Mesenchymal stem cell (in vitro differentiated cells and primary cell): ENCODE results near the gene CEACAM18.

Experiments used
- DNase-seq: peaks from one replicate; pipeline ENCODE4 v3.0.0-alpha.2; 2013
- H2AFZ ChIP-seq: one replicate; pipeline ENCODE4 v1.6.1; 2013; ENCODE audit warnings: low read depth, mild to moderate bottlenecking, control low read depth, inconsistent platforms, low read length, moderate library complexity
- H2AK5ac ChIP-seq: 2 replicates; pipeline ENCODE4 v1.6.1; 2013; ENCODE audit warnings: low read length, moderate library complexity, mild to moderate bottlenecking, inconsistent platforms; ENCODE audit not compliant: severe bottlenecking
- H2BK120ac ChIP-seq: one replicate; pipeline ENCODE4 v1.6.1; 2013; ENCODE audit warnings: low read depth, mild to moderate bottlenecking, inconsistent platforms, low read length, moderate library complexity
- H2BK12ac ChIP-seq, 2 experiments: one replicate each; pipeline ENCODE4 v1.6.1; 2013; ENCODE audit warnings: inconsistent platforms in 2 of 2, low read length in 2 of 2, mild to moderate bottlenecking in 2 of 2, moderate library complexity in 2 of 2, control low read depth in 1 of 2
- H2BK15ac ChIP-seq: one replicate; pipeline ENCODE4 v1.6.1; 2013; ENCODE audit warnings: mild to moderate bottlenecking, low read depth, inconsistent platforms; ENCODE audit not compliant: poor library complexity, severe bottlenecking
- H2BK5ac ChIP-seq: 2 replicates; pipeline ENCODE4 v1.6.1; 2013; ENCODE audit warnings: low read depth, mild to moderate bottlenecking, low read length, control low read depth, inconsistent platforms; ENCODE audit not compliant: poor library complexity, severe bottlenecking
- H3K14ac ChIP-seq, 2 experiments: one replicate each; pipeline ENCODE4 v1.6.1; 2013; ENCODE audit warnings: inconsistent platforms in 2 of 2, low read length in 2 of 2, control low read depth in 1 of 2, mild to moderate bottlenecking in 1 of 2, moderate library complexity in 1 of 2
- H3K18ac ChIP-seq, 2 experiments: one replicate each; pipeline ENCODE4 v1.6.1; 2013; ENCODE audit warnings: inconsistent platforms in 2 of 2, low read length in 2 of 2, control low read depth in 1 of 2, low read depth in 1 of 2, mild to moderate bottlenecking in 1 of 2
- H3K23ac ChIP-seq, 2 experiments: one replicate each; pipeline ENCODE4 v1.6.1; 2013; ENCODE audit warnings: inconsistent platforms in 2 of 2, low read length in 2 of 2, mild to moderate bottlenecking in 2 of 2, moderate library complexity in 2 of 2, control low read depth in 1 of 2
- H3K27ac ChIP-seq: 2 replicates; pipeline ENCODE4 v1.5.1; 2013; ENCODE audit warnings: mild to moderate bottlenecking, moderate library complexity, low read length, control low read depth, inconsistent platforms; ENCODE audit not compliant: poor library complexity, severe bottlenecking
- H3K27me3 ChIP-seq, 2 experiments: 2 replicates each; pipeline versions ENCODE4 v1.6.1 to v1.7.0; 2013; ENCODE audit warnings: low read length in 2 of 2, mild to moderate bottlenecking in 2 of 2, moderate library complexity in 2 of 2, control low read depth in 1 of 2, inconsistent platforms in 1 of 2; ENCODE audit not compliant: control insufficient read depth in 1 of 2, insufficient read depth in 1 of 2
- H3K36me3 ChIP-seq, 2 experiments: 2 replicates each; pipeline versions ENCODE4 v1.6.1 to v1.7.0; 2013; ENCODE audit warnings: low read length in 2 of 2, control low read depth in 1 of 2, inconsistent platforms in 1 of 2, low read depth in 1 of 2, mild to moderate bottlenecking in 1 of 2; ENCODE audit not compliant: insufficient read depth in 2 of 2, control insufficient read depth in 1 of 2
- H3K4ac ChIP-seq, 2 experiments: one replicate each; pipeline ENCODE4 v1.6.1; 2013; ENCODE audit warnings: inconsistent platforms in 2 of 2, low read length in 2 of 2, mild to moderate bottlenecking in 2 of 2, moderate library complexity in 2 of 2, control low read depth in 1 of 2, low read depth in 1 of 2
- H3K4me1 ChIP-seq: 2 replicates; pipeline ENCODE4 v1.6.1; 2013; ENCODE audit warnings: low read depth, low read length, control low read depth; ENCODE audit not compliant: control insufficient read depth, insufficient read depth
- H3K4me2 ChIP-seq: 2 replicates; pipeline ENCODE4 v1.6.1; 2013; ENCODE audit warnings: low read length, mild to moderate bottlenecking, inconsistent platforms; ENCODE audit not compliant: poor library complexity, severe bottlenecking
- H3K4me3 ChIP-seq, 2 experiments: 2 replicates each; pipeline versions ENCODE4 v1.5.1 to v1.7.0; 2013; ENCODE audit warnings: low read length in 2 of 2, mild to moderate bottlenecking in 2 of 2, control low read depth in 1 of 2, low read depth in 1 of 2; ENCODE audit not compliant: insufficient read depth in 1 of 2
- H3K79me1 ChIP-seq: replicated peaks from 2 replicates; pipeline ENCODE4 v1.6.1; 2013; ENCODE audit warnings: mild to moderate bottlenecking, control low read depth, low read length, inconsistent platforms; ENCODE audit not compliant: poor library complexity, severe bottlenecking
- H3K9ac ChIP-seq: 2 replicates; pipeline ENCODE4 v1.7.0; 2013; ENCODE audit warnings: mild to moderate bottlenecking, low read length, moderate library complexity
- H3K9me3 ChIP-seq: 2 replicates; pipeline ENCODE4 v1.7.0; 2013; ENCODE audit warnings: mild to moderate bottlenecking, low read length; ENCODE audit not compliant: control insufficient read depth
- H4K8ac ChIP-seq: one replicate; pipeline ENCODE4 v1.6.1; 2013; ENCODE audit warnings: inconsistent platforms, mild to moderate bottlenecking, low read length, moderate library complexity
- H4K91ac ChIP-seq: one replicate; pipeline ENCODE4 v1.6.1; 2013; ENCODE audit warnings: mild to moderate bottlenecking, low read length, inconsistent platforms
- WGBS: methylation state at CpG from one replicate; pipeline ENCODE4 v1.1.7; 2013; ENCODE audit warnings: mixed read lengths; 5-methylcytosine and 5-hydroxymethylcytosine counted together

The CEACAM18 gene

GRCh38 chr19:51503286-51503817, 25.0 kb downstream of the CEACAM18 start:
- Histone ChIP-seq H3K4me1 (no peaks in the 10 kb centered on the region), H3K23ac (no peak overlapping the region), H3K4me3 (no peak overlapping the region), H3K27ac (no peak overlapping the region), H3K4me2 (no peak overlapping the region), H2BK15ac (no peak overlapping the region), H3K18ac (no peak overlapping the region), H3K79me1 (no peaks in the 10 kb centered on the region), H3K27me3 (peaks cover 0 to 9% of the 10 kb centered on the region in 2 experiments), H2AFZ (no peak overlapping the region), H4K91ac (no peak overlapping the region), H2BK5ac (no peak overlapping the region), H2BK120ac (no peak overlapping the region), H3K9ac (no peak overlapping the region), H4K8ac (no peak overlapping the region), H3K36me3 (no peaks in the 10 kb centered on the region), H2BK12ac (no peak overlapping the region), H3K14ac (no peak overlapping the region), H2AK5ac (no peak overlapping the region), H3K9me3 (no peaks in the 10 kb centered on the region), H3K4ac (no peak overlapping the region)
- no peak for DNase-seq
- WGBS = 74% methylated on average over 5 of the region's 5 CpGs

- Histone ChIP-seq H2BK120ac (no peak overlapping the region), H2BK12ac (no peak overlapping the region), H3K27ac (no peak overlapping the region), H3K9ac (no peak overlapping the region), H2BK15ac (no peak overlapping the region), H3K18ac (no peak overlapping the region), H2AK5ac (no peak overlapping the region), H3K23ac (no peak overlapping the region), H3K79me1 (no peaks in the 10 kb centered on the region), H3K27me3 (peaks cover 0 to 9% of the 10 kb centered on the region in 2 experiments), H3K9me3 (no peaks in the 10 kb centered on the region), H4K8ac (no peak overlapping the region), H3K4ac (no peak overlapping the region), H3K36me3 (no peaks in the 10 kb centered on the region), H3K4me2 (no peak overlapping the region), H4K91ac (no peak overlapping the region), H3K4me3 (no peak overlapping the region), H3K14ac (no peak overlapping the region), H2BK5ac (no peak overlapping the region), H2AFZ (no peak overlapping the region), H3K4me1 (no peaks in the 10 kb centered on the region)
- 38% methylated on average over 1 of the region's 3 CpGs for WGBS
- DNase-seq = no peak
These were observed 25.6 kb downstream of the CEACAM18 start for GRCh38 chr19:51503896-51504295.

DNA sequence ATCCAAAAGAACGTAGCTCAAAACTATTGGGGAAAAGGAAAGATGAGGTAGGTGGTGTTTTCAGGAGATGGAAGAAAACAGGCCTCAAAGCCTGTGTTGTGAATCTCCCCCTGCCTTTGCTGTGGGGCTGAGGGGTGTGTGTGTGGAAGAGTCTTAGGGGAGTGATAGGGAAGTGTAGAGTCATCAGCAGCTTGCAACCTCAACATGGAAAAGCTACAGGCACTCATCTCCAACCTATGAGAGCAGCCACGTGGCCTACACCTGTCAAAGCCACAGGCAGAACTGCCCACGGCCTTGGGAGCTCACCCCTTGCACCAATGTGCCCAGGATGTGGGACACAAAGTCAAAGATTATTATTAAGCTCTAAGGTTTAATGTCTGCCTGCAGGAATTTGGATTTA, 27.6 kb downstream of the CEACAM18 start:
- Histone ChIP-seq H2BK120ac (no peak overlapping the region), H3K23ac (no peak overlapping the region), H2BK12ac (no peak overlapping the region), H2AFZ (no peak overlapping the region), H3K4me3 (no peak overlapping the region), H2BK15ac (no peak overlapping the region), H3K9ac (no peak overlapping the region), H3K4me2 (no peak overlapping the region), H3K14ac (no peak overlapping the region), H2AK5ac (no peak overlapping the region), H3K36me3 (no peaks in the 10 kb centered on the region), H3K9me3 (no peaks in the 10 kb centered on the region), H3K27ac (no peak overlapping the region), H3K27me3 (peaks cover 0 to 21% of the 10 kb centered on the region in 2 experiments), H3K4ac (no peak overlapping the region), H3K4me1 (no peaks in the 10 kb centered on the region), H2BK5ac (no peak overlapping the region), H4K8ac (no peak overlapping the region), H3K79me1 (no peaks in the 10 kb centered on the region), H4K91ac (no peak overlapping the region), H3K18ac (no peak overlapping the region)
- DNase-seq = no peak
- WGBS = 9% methylated on average over 3 of the region's 3 CpGs

GRCh38 chr19:51507192-51507591, 28.9 kb downstream of the CEACAM18 start:
- Histone ChIP-seq H4K91ac (no peak overlapping the region), H3K18ac (no peak overlapping the region), H2AK5ac (no peak overlapping the region), H3K27me3 (peaks cover 0 to 23% of the 10 kb centered on the region in 2 experiments), H3K79me1 (no peaks in the 10 kb centered on the region), H3K23ac (no peak overlapping the region), H3K4me2 (no peak overlapping the region), H3K9me3 (no peaks in the 10 kb centered on the region), H3K4me1 (no peaks in the 10 kb centered on the region), H3K4me3 (no peak overlapping the region), H3K9ac (no peak overlapping the region), H2BK5ac (no peak overlapping the region), H3K14ac (no peak overlapping the region), H3K36me3 (no peaks in the 10 kb centered on the region), H2BK15ac (no peak overlapping the region), H3K4ac (no peak overlapping the region), H3K27ac (no peak overlapping the region), H2BK12ac (no peak overlapping the region), H4K8ac (no peak overlapping the region), H2AFZ (no peak overlapping the region), H2BK120ac (no peak overlapping the region)
- DNase-seq = no peak
- WGBS = 31% methylated on average over 3 of the region's 3 CpGs
